GM19043 (cell line): ENCODE data around the gene CD99.
A peak's percentile ranks its signal among the peaks of the same experiment; 100 is the strongest.

ENCODE experiments used
- ATAC-seq: cut with Tn5 transposase; IDR thresholded peaks from one replicate; pipeline ENCODE4 v1.9.1; 2021; ENCODE audit warnings: low read depth; ENCODE audit not compliant: unreplicated experiment

CD99 gene

GRCh38 chrX:2697741-2698299 is 6.7 kb downstream of the CD99 start:
- ATAC-seq, result no peak

DNA sequence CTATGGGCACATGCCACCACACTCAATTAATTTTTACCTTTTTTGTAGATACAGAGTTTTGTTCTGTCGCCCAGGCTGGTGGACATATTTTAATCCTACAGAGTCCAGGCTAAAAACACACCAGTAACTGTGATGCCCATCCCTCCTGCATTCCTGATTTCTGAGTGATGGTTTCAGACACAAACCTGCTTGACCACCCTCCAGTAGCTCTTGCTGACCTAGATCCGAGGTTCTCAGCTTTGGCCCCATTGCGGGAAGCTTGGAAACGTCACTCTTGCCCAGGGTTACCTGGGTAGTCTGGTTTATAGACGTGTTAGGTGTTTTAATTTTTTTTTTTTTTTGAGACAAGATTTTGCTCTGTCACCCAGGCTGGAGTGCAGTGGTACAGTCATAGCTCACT is 7.5 kb downstream of the CD99 start:
- ATAC-seq, result no peak

- no peak for ATAC-seq
Observed at GRCh38 chrX:2699959-2700358, 8.9 kb downstream of the CD99 start.

- ATAC-seq, result no peak
Observed at GRCh38 chrX:2700405-2701320, 9.6 kb downstream of the CD99 start.

DNA sequence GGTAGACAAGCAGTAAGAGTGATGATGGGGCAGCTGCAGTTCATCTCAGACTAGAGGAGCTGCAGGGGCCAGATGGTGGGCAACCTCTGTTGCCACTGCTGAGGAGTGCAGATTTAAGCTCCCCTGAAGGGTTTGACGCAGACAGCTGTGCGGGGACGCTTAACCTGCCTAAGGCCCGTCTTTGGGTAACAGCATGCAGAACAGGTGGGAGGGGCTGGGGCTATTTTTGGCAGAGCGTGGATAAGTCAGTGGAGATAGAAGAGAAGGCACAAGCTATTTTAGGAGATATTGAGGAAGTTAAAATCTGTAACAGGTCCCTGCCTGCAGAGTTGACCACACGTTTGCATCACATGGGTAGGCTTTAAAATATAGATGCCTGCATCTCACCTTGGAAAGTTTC is 10.5 kb downstream of the CD99 start:
- ATAC-seq, result peak; percentile 30

GRCh38 chrX:2703991-2704369 is 12.9 kb downstream of the CD99 start:
- ATAC-seq, result no peak

DNA sequence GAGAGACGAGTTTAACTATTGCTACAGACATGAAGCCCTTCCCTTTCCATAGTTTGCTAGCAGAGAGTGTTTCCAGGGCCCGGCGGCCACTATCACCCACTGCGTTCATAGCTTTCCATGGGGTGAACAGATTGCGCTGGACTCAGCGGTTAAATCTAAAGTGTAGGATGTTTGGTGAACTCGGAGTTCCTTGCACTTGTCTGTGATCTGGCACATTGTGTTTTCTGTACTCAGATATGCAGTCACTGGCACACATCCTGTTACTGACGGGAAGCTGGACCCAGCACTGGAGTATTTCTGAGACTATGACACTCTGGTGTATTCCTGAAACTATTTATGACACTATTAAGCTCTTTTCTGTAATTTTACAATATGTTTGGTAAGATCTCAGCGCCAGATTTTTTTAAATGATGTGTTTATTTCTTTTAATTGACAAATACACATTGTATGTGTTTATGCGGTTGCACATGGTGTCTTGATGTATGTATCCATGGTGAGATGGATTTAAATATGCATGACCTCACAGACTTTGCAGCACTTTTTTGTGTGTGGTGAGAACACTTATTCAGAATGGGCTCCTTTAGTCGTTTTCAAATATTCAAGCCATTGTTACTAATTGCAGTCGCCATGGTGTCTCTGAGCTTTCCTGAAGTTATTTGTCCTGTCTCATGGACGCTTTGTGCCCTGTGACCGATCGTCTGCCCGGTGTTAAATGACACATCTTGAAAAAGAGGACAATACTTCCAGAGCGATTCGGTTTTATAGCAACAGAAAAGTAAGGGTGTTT is 14.1 kb downstream of the CD99 start:
- ATAC-seq, result no peak

DNA sequence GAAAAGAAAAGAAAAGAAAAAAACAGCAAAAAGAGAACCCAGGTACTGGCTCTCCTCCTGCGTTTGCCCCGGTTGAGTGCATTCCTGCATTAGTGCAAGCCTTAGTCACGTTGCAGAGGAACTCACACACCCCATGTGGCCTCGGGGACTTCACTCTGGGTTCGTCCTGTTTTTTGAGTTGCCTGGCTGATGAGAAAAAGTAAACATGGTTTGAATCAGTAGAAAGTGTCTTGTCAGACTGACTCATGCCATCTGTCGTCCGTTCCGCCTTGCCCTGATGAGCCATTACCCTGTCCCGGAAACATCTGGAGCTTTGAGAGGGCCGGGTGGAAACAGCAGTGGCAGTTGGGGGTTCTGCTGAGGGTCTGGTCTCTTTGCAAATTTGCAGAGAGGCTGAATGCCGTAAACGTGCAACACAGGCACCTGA is 16.3 kb downstream of the CD99 start:
- ATAC-seq, result peak; percentile 90

GRCh38 chrX:2708021-2708420 is 16.9 kb downstream of the CD99 start:
- ATAC-seq, result no peak

GRCh38 chrX:2708592-2709188 is 17.6 kb downstream of the CD99 start:
- ATAC-seq, result no peak

DNA sequence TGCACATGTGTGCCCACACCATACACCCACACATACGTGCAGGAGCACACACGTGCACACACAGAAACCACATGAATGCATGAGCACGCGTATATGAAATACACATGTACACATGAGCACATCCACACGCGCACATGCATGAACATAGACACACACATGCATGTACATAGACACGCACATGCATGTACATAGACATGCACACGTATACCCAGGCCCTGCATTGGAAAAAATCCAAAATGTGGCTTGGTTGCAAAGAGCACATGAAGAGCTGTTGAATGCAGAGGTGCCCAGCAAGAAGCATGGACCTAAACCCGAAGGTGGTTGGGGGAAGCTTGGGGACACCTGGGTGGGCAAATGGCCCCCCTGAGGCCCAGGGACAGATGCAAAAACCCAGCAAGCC is 18.5 kb downstream of the CD99 start:
- ATAC-seq, result no peak

DNA sequence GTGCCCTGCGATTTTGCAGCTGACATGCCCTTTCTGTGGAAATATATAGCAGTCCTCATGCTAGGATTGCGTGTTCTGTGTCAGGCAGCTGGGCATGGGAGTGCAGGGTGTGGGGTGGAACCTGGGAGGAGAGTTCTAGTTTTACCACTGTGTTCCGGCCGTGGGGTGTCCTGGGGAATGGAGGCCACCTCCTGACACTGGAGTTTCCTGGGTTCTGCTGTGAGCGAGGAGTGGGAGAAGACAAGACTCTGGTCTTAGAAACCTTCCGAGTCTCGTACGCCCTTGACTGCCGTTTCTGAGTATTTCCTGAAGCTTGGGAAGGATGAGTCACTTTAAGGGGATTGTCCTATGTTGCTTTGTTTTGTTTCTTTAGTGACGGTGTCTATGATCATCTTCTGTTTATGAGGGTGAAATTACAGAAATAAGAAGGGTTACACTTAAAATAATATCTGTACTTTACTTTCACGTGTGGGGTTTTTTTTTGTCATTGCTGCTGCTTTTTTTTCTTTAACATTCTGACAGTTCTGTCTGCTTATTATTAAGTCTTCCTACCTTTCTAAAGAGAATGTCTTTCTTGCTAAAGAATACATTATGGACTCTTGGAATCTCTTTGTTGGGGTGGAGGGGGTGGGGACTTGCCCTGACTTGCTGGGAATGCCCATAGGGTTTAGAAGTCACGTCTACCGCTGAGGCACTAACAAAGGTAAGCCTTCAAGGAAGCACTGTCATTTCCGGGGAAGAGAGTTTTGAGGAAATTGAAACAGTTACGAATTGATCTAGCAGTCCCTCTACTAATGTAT is 19.1 kb downstream of the CD99 start:
- no peak for ATAC-seq

DNA sequence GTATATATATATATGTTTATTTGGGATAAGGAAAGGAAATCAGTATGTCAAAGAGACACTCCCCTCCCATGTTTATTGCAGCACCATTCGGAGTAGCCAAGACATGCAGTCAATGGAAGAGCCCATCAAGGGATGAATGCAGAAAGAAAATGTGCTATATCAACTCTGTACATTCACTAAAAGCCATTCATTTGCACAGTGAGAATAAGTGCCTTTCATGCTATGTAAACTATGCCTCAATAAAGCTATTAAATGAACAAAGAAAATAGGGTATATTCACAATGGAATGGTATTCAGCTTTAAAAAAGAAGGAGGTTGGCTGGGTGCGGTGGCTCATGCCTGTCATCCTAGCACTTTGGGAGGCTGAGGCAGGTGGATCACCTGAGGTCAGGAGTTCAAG is 20.3 kb downstream of the CD99 start:
- ATAC-seq, result no peak

GRCh38 chrX:2712428-2712827 is 21.3 kb downstream of the CD99 start:
- no peak for ATAC-seq

GRCh38 chrX:2712890-2713840 is 22.1 kb downstream of the CD99 start:
- no peak for ATAC-seq

GRCh38 chrX:2714551-2714950 is 23.5 kb downstream of the CD99 start:
- no peak for ATAC-seq

DNA sequence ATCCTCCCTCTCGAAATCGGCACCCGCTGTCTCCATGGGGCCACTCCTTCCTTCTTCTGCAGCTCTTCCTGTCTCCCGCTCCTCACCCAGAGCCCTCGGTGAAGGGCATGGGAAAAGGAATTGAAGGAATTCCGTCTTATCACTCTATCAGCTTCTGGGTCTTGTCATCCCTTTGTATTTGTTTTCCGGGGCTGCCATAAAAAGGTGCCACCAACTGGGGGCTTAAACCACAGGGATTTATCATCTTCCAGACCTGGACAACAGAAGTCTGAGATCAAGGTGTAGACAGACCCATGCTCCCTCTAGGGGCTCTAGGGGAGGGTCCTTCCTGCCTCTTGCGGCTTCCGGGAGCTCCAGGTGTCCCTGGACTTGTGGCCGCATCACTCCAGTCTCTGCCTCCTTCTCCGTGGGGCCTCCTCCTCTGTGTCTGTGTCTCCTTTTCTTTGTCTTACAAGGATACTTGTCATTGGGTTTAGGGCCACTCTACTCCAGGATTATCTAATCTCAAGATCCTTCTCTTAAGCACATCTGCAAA is 24.0 kb downstream of the CD99 start:
- no peak for ATAC-seq

DNA sequence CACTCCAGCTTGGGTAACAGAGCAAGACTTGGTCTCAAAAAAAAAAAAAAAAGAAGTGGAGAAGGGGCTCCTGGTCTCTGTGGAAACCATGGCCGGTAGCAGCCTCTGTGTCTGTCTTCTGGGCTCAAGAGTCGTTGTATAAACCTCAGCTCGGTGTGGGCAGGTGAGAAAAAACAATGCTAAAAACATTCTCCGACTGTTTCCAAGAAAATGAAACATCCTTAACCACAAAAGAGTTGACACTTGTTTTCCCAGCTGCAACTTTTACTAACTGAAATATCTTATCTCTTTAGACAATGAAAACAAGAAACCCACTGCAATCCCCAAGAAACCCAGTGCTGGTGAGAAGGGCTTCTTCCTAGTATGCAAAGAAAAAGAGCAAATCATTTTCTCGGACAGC is 26.2 kb downstream of the CD99 start:
- no peak for ATAC-seq

DNA sequence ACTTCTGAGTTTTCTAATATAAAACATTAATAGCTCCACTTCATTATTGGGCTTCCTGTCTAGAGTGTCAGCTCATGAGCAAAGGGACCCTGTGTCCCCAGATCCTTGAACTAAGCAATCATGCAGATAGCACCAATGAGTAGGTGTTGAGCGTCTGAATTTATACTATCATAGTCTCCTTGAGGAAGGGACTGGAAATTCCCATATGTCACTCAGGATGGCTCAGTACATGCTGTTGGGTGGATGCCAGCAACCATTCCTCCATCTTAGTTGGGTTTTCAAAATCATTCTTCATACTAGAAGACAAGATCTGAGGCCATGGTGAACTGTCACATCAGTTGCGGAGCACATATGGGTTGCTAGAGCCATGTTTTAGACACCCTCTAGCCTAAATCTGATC is 27.7 kb downstream of the CD99 start:
- no peak for ATAC-seq
